Muscle layer of colon (tissue), 2 donors: ENCODE measurements around the gene CHRM4.

Experiments
- H3K27ac ChIP-seq: one replicate; pipeline ENCODE4 v1.7.0; 2013; ENCODE audit warnings: low read depth, mild to moderate bottlenecking, low read length, moderate library complexity
- H3K27me3 ChIP-seq, 2 donors: one replicate each; pipeline ENCODE4 v1.7.0; 2013; ENCODE audit warnings: low read length in 2 of 2, mild to moderate bottlenecking in 2 of 2; ENCODE audit not compliant: insufficient read depth in 2 of 2, control insufficient read depth in 1 of 2
- H3K36me3 ChIP-seq: one replicate; pipeline ENCODE4 v1.7.0; 2013; ENCODE audit warnings: mild to moderate bottlenecking, low read length; ENCODE audit not compliant: insufficient read depth
- H3K4me1 ChIP-seq: one replicate; pipeline ENCODE4 v1.7.0; 2013; ENCODE audit warnings: mild to moderate bottlenecking, low read length; ENCODE audit not compliant: insufficient read depth
- H3K4me3 ChIP-seq, 2 donors: one replicate each; pipeline ENCODE4 v1.7.0; 2013; ENCODE audit warnings: low read length in 2 of 2, low read depth in 1 of 2, mild to moderate bottlenecking in 1 of 2, moderate library complexity in 1 of 2
- H3K9ac ChIP-seq: one replicate; pipeline ENCODE4 v1.7.0; 2013; ENCODE audit warnings: low read length
- H3K9me3 ChIP-seq: one replicate; pipeline ENCODE4 v1.7.0; 2013; ENCODE audit warnings: mild to moderate bottlenecking, low read length
- donor health status: abdominal sarcoma.
- donor health status: Adenocarcinoma of cecum.

CHRM4 gene

DNA sequence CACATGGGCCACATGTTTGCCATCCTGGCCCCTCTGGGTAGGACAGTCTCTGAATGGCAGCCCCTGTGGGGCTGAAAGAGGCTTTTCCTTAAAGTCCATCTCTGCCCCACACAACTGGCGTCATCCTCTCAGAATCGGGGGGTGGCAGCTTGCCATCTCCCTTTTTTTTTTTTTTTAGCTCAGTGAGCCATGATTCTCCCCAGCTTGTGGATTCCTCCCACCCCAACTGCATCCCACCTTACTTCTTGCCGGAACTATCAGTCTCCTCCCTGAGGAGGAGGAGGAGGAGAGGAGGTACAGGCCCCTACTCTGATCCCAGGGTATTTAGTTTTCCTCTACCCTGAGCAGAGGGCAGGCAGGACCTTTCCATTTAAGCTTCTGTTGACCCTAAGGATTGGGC, 40.9 kb downstream of the CHRM4 start:
- no peaks in the 10 kb centered on the region for H3K9me3 ChIP-seq
- H3K9ac ChIP-seq, result no peak overlapping the region
- no peak overlapping the region for H3K4me3 ChIP-seq
- peaks cover 31% of the 10 kb centered on the region for H3K4me1 ChIP-seq
- H3K27ac ChIP-seq, result no peak overlapping the region
- H3K36me3 ChIP-seq, result no peaks in the 10 kb centered on the region
- H3K27me3 ChIP-seq, result no peaks in the 10 kb centered on the region

DNA sequence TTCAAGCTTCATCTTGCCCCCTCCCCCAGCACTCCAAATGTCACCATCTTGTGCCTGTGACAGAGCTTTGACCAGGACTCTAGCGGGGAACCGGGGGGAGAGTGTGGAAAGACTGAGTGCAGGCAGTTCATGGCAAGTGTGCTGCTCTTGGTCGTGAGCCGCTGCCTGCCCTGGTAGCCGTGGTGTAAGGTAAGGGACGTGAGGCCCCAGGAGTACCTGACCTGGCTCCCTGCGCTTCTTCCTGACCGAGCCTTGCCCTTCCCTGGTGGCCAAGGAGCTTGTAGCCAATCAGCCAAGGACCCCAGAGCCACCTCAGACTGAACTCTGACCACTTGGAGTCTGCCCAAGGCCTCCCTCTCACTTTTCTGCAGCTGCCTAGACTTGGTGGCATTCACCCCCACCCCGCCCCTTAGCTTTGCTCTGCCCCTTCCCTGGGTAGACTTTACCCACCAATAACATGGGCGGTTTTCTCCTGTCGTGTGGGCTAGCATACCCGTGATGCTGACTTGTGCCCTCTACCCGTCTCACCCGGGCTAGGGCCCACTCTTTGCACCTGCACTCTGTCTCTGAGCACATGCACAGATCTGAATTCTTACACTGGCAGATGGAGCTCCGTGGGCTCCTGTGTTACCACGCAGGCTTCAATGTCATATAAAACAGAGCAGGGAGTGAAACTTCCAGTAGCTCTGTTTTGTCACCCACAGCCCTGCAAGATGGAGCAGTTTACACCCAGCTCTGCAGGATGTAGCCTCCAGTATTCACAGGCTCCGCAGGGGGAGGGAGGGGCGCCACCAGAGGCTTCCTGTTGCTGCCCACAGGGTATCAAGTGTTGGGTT, 42.8 kb downstream of the CHRM4 start:
- peak overlapping the region; percentile 50 for H3K9ac ChIP-seq

DNA sequence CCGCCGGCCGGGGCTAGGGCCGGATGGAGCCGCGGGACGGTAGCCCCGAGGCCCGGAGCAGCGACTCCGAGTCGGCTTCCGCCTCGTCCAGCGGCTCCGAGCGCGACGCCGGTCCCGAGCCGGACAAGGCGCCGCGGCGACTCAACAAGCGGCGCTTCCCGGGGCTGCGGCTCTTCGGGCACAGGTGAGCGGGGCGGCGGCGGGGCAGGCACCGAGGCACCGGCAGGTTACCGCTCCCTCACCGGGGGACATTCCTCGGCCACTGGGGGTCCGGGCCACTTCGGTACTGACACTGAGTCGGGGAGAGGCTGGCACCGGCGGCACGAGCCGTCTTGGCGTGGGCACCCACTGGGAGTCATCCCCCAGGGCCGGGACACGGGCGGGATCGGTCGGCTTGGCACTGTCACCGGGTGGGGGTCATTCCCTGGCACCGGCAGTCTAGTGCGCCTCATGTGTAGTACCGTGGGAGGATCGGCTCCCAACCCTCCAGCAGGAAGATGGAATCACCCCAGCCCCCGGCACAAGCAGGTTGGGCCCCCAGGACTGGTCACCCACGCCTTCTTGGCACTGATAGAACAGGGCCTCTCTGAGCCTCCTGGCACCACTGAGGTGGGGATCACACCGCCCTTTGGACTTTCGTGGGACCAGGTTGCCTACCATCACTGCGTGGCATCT, 43.8 kb downstream of the CHRM4 start:
- Histone ChIP-seq H3K27me3 (no peaks in the 10 kb centered on the region), H3K4me1 (peaks cover 31% of the 10 kb centered on the region), H3K36me3 (no peaks in the 10 kb centered on the region), H3K9ac (peak overlapping the region; percentile 50), H3K4me3 (peak overlapping the region; percentile 74 to 84), H3K9me3 (no peaks in the 10 kb centered on the region), H3K27ac (no peak overlapping the region)

More for the DNA sequence above, 42.8 kb downstream of the CHRM4 start:
- no peaks in the 10 kb centered on the region for H3K36me3 ChIP-seq
- H3K27ac ChIP-seq, result no peak overlapping the region
- H3K4me1 ChIP-seq, result peaks cover 31% of the 10 kb centered on the region
- H3K27me3 ChIP-seq, result no peaks in the 10 kb centered on the region
- H3K9me3 ChIP-seq, result no peaks in the 10 kb centered on the region
- H3K4me3 ChIP-seq, result peak overlapping the region; percentile 74 to 84

DNA sequence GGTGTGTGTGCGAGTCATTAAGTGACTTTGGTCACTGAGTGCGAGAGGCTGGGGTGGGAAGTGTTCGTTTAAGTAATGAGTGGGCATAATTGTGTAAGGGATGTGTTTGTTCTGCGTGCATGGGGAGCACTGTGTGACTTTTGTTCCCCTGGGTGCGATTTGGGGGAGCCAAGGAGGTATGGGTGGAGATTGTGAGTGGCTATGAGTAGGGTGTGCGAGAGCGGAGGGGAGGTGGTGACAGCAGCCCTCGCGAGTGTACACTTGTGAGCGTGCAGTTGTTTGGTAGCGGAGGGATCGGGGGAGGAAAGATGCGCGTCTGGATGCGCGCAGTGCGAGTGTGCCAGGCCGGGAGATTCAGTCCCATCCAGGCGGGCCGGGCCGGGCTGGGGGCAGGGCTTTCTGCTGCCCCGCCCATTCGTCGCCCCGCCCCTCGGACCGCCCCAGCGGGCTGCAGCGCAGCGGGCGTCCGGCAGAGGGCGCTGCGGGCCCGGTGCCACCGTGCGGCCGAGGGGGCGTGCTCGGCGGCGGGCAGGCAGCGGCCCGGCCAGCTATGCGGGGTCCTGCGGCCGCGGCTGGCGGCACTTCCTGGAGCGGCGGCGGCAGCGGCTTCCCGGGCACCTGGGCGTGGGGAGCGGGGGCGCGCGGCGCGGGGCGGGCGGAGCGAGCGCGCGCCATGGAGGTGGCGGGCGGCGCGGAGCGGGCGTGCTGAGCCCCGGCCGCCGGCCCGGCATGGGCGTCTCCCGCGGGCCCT, 44.5 kb downstream of the CHRM4 start, which contains the start of gene DGKZ:
Gene DGKZ, plus strand, starts transcription at position 578 of the 751 bp plus-strand sequence. CDS start 197 bp downstream, outside the sequence.
- no peaks in the 10 kb centered on the region for H3K9me3 ChIP-seq
- H3K9ac ChIP-seq, result peak within 1 kb of the TSS; percentile 50
- peak within 1 kb of the TSS; percentile 74 to 84 for H3K4me3 ChIP-seq
- H3K36me3 ChIP-seq, result no peaks in the 10 kb centered on the region
- no peaks in the 10 kb centered on the region for H3K27me3 ChIP-seq
- no peak within 1 kb of the TSS for H3K27ac ChIP-seq
- peaks cover 29% of the 10 kb centered on the region for H3K4me1 ChIP-seq

DNA sequence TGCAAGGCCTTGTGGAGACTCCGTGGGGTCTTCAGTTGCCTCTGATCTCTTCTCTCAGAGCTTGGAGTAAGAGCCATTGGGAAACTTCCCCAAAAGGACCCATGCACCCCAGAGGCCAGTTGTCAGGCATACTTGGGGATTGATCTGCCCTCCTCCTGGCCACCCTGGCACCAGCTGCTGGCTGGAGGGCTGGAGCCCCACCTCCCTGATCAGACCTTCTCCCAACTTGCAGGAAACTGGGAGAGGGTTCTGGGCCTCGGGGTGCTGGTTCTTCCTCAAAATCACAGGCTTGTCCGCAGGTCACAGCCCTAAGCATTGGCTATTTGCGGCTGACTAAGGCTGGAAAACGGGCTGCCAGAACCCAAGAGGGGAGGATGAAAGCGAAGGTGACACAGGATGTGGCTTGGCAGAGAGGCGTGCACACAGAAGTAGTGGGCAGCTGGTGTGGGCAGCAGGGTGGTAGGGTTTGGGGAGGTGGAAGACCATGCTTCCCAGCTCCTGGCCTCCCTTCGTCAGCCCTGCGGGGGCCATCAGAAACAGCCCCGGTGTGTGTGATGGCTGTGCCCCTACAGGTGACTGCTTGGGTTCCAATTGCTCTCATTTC, 45.6 kb downstream of the CHRM4 start:
- Histone ChIP-seq H3K27ac (no peak overlapping the region), H3K9me3 (no peaks in the 10 kb centered on the region), H3K27me3 (no peaks in the 10 kb centered on the region), H3K36me3 (no peaks in the 10 kb centered on the region), H3K9ac (no peak overlapping the region), H3K4me1 (peaks cover 20% of the 10 kb centered on the region), H3K4me3 (peak overlapping the region in 1 of 2 donors; percentile 70)

DNA sequence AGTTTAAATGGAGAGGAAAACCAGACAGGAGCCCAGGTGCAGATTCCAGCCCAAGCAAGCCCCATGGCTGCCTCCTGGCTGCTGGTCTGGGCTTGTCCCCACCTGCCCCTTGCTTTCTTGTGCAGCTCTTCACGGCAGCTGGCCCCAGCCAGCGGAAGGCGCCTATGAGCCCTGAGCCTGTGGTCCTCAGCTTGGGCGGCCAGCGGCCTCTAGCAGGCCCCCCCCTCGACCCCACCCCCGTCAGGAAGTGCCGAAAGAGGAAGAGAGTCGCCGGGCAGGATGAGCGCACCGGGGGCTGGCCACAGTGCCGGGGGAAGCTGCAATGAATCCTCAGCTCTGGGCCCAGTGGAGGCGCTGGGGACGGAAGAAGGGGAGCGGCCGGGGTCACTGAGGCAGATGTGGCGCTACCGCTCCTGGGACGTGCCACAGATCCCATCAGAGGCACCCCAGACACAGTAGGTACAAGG, 46.4 kb downstream of the CHRM4 start:
- H3K27me3 ChIP-seq, result no peaks in the 10 kb centered on the region
- H3K27ac ChIP-seq, result no peak overlapping the region
- no peaks in the 10 kb centered on the region for H3K9me3 ChIP-seq
- H3K36me3 ChIP-seq, result no peaks in the 10 kb centered on the region
- H3K9ac ChIP-seq, result no peak overlapping the region
- H3K4me1 ChIP-seq, result peaks cover 20% of the 10 kb centered on the region
- H3K4me3 ChIP-seq, result peak overlapping the region in 1 of 2 donors; percentile 27

DNA sequence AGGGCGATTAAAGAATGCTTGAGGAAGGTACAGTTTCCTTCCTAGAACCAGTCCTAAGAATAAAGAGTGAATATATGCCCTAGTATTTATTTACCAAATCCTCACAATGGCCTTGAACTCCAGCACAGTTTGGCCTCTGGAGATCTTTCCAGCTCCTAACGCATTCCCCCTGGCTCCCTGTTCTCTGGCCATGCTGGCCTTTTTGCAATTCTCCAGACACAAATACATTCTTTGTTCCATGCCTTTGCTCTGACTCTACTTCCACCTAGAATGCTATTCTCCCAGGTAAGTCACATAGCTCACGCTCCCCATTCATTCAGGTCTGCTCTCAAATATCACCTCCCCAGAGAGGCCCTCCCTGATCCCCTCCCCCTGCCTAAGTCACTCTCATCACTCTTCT, 48.1 kb downstream of the CHRM4 start:
- Histone ChIP-seq H3K4me1 (peaks cover 26% of the 10 kb centered on the region), H3K9me3 (no peaks in the 10 kb centered on the region), H3K36me3 (no peaks in the 10 kb centered on the region), H3K9ac (no peak overlapping the region), H3K4me3 (no peak overlapping the region), H3K27me3 (no peaks in the 10 kb centered on the region), H3K27ac (no peak overlapping the region)

DNA sequence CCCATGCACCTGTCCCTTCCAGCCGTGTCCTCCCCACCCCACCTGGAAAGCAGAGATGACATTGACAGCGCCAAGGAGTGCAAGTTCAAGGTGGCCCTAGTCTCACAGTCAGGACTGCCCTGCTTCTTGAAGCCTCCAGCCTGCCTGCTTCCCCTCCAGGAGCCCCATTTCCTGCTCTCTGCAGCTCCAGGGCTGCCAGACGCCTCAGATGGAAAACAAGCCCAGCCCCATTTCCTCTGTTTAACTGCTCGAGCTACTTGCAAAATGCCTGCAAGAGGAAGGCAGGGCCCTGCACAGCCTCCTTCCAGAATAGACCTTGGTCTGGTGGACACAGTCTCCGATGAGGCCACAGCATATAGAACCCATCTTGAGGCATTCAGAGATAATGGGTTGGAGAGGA, 49.3 kb downstream of the CHRM4 start:
- Histone ChIP-seq H3K36me3 (no peaks in the 10 kb centered on the region), H3K27me3 (no peaks in the 10 kb centered on the region), H3K4me1 (peaks cover 28% of the 10 kb centered on the region), H3K9me3 (no peaks in the 10 kb centered on the region), H3K9ac (no peak overlapping the region), H3K4me3 (no peak overlapping the region), H3K27ac (no peak overlapping the region)

DNA sequence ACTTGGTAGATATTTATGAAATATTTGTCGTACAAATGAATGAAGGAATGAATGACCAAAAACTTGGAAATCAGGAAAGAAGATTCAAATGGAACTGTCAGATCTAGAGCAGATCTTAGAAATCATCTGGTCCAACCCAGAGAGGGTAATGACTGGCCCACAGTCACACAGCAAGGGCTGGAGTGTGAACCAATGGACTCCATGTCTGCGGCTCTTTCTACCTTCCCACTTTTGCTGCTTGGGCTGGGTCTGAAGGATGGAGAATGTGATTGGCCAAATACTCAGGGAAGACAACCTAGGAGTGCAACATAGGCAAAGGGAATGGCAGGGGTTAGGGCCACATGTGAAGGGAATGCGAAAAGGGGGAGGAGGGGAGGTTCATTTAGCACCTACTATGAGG, 50.1 kb downstream of the CHRM4 start:
- Histone ChIP-seq H3K4me1 (peaks cover 23% of the 10 kb centered on the region), H3K4me3 (no peak overlapping the region), H3K27me3 (no peaks in the 10 kb centered on the region), H3K9me3 (no peaks in the 10 kb centered on the region), H3K9ac (no peak overlapping the region), H3K27ac (no peak overlapping the region), H3K36me3 (no peaks in the 10 kb centered on the region)

DNA sequence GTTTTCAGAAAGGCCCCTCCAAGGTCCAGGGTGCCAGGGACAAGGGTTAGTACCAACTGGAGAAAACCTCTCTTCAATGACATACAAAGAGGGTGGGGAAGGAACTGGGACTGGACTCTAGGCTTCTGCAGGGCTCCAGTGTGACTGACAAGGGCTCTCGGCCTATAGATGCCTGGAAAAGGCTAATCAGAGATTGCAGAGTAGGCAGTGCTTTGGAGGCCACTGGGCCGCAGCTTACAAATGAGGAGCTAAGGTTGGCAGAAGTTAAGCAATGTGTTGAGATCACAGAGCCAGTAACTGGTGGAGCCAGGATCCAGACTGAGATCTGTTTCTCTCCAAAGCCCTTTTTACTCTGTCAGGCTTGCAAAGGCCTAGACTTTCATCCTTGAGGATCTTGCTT, 51.8 kb downstream of the CHRM4 start:
- no peak overlapping the region for H3K4me3 ChIP-seq
- no peak overlapping the region for H3K9ac ChIP-seq
- no peaks in the 10 kb centered on the region for H3K36me3 ChIP-seq
- peaks cover 21% of the 10 kb centered on the region for H3K4me1 ChIP-seq
- H3K9me3 ChIP-seq, result no peaks in the 10 kb centered on the region
- peak overlapping the region; percentile 22 for H3K27ac ChIP-seq
- H3K27me3 ChIP-seq, result no peaks in the 10 kb centered on the region
